GM12878 (cell line): ENCODE measurements around the gene SLIT1. TPM values are rescaled to one million over a fixed set of nuclear protein-coding genes. Genes with fewer than 3 reads are reported as not detected.

Experiments
- ATAC-seq: fragments of 200-7000 bp; cut with Tn5 transposase; 3 replicates; pipeline ENCODE4 v1.9.1; 2020; ENCODE audit warnings: mild to moderate bottlenecking, moderate library complexity
- BruUV-seq: library from RNA; stranded (reverse); fragments of 400-500 nt; replicated peaks from 2 replicates; lab custom pipeline; 2021; lab: Mats Ljungman, UMichigan
- CTCF ChIA-PET: fragments of 300-600 bp; sonication (Branson Sonifier 250); formaldehyde crosslinking; extraction: SDS; loops from one replicate; lab custom pipeline; 2021; ENCODE audit warnings: inconsistent platforms; lab: Yijun Ruan, JAX
- POLR2A ChIA-PET: fragments of 350-600 bp; formaldehyde crosslinking; extraction: SDS; loops from one replicate; lab custom pipeline; 2021; ENCODE audit warnings: inconsistent platforms; lab: Charles Lee
- RAD21 ChIA-PET: fragments of 300-600 bp; sonication (Branson Sonifier 250); formaldehyde crosslinking; loops from one replicate; lab custom pipeline; 2023; ENCODE audit warnings: antibody characterized with exemption; ENCODE audit not compliant: unreplicated experiment; lab: Charles Lee
- SMC1A ChIA-PET: fragments of 300-600 bp; sonication (Branson Sonifier 250); formaldehyde crosslinking; loops from one replicate; lab custom pipeline; 2023; ENCODE audit not compliant: unreplicated experiment, uncharacterized antibody; lab: Charles Lee
- DNase-seq: peaks from one replicate; pipeline ENCODE4 v3.0.0-alpha.2; 2011; ENCODE audit warnings: low read depth, low spot score
- FAIRE-seq: peaks from 3 replicates; lab custom pipeline; 2011; peaks lifted over from hg19 to GRCh38; lab: Jason Lieb, UNC
- H2AFZ ChIP-seq: 2 replicates; pipeline ENCODE4 v1.6.0; 2011; ENCODE audit warnings: low read depth, low read length, control low read depth; ENCODE audit not compliant: control insufficient read depth
- H3K27ac ChIP-seq: 2 replicates; pipeline ENCODE4 v1.5.1; 2011; ENCODE audit warnings: control low read depth; ENCODE audit not compliant: control insufficient read depth, insufficient read depth
- H3K27me3 ChIP-seq, 2 experiments: replicated peaks in 1 of 2; 2 replicates each; pipeline versions ENCODE4 v1.6.0 to v1.6.1; 2011; ENCODE audit warnings: low read length in 1 of 2; ENCODE audit not compliant: control insufficient read depth in 2 of 2, insufficient read depth in 2 of 2
- H3K36me3 ChIP-seq, 2 experiments: 2 replicates each; pipeline ENCODE4 v1.5.1; 2011; ENCODE audit warnings: low read length in 1 of 2; ENCODE audit not compliant: control insufficient read depth in 2 of 2, insufficient read depth in 2 of 2
- H3K4me1 ChIP-seq: 2 replicates; pipeline ENCODE4 v1.6.1; 2011; ENCODE audit warnings: mild to moderate bottlenecking, low read length, moderate library complexity, mixed read lengths; ENCODE audit not compliant: control insufficient read depth, insufficient read depth
- H3K4me2 ChIP-seq: 2 replicates; pipeline ENCODE4 v1.6.0; 2011; ENCODE audit warnings: control low read depth; ENCODE audit not compliant: control insufficient read depth, insufficient read depth
- H3K4me3 ChIP-seq: fragments of 200-600 bp; sonication (generic); 2 replicates; pipeline ENCODE4 v1.5.1; 2016
- H3K79me2 ChIP-seq: 2 replicates; pipeline ENCODE4 v1.6.0; 2011; ENCODE audit warnings: low read length; ENCODE audit not compliant: control insufficient read depth, insufficient read depth
- H3K9ac ChIP-seq: 2 replicates; pipeline ENCODE4 v1.8.0; 2011; ENCODE audit warnings: low read length, control low read depth, mixed read lengths; ENCODE audit not compliant: control insufficient read depth, insufficient read depth
- H3K9me3 ChIP-seq: replicated peaks from 3 replicates; pipeline ENCODE4 v1.5.1; 2011; ENCODE audit warnings: mild to moderate bottlenecking, low read length; ENCODE audit not compliant: control insufficient read depth, insufficient read depth
- H4K20me1 ChIP-seq: 2 replicates; pipeline ENCODE4 v1.6.0; 2011; ENCODE audit not compliant: control insufficient read depth, insufficient read depth
- ATF2 ChIP-seq: IDR thresholded peaks from 2 replicates; pipeline ENCODE4 v1.6.1; 2012; ENCODE audit warnings: low read length, inconsistent platforms
- BHLHE40 ChIP-seq, 2 experiments: fragments of 450-650 bp in 1 of 2; IDR thresholded peaks; 2 replicates each; pipeline ENCODE4 v1.6.1; 2011 to 2017; ENCODE audit warnings: low read depth in 2 of 2, borderline replicate concordance in 1 of 2, improper control_type of control experiment in 1 of 2, low read length in 1 of 2, mild to moderate bottlenecking in 1 of 2
- E2F4 ChIP-seq: IDR thresholded peaks from 2 replicates; pipeline ENCODE4 v1.6.1; 2012; ENCODE audit warnings: low read depth, low read length, improper control_type of control experiment
- EGR1 ChIP-seq, 2 experiments: IDR thresholded peaks; 1 replicate in 1 of 2; 2 replicates in 1 of 2; pipeline ENCODE4 v1.6.1; 2011 to 2012; ENCODE audit warnings: low read depth in 2 of 2, low read length in 2 of 2, borderline replicate concordance in 1 of 2, mild to moderate bottlenecking in 1 of 2, moderate library complexity in 1 of 2
- NR2C2 ChIP-seq: IDR thresholded peaks from 2 replicates; pipeline ENCODE4 v1.6.1; 2011; ENCODE audit warnings: borderline replicate concordance, low read depth; ENCODE audit not compliant: control insufficient read depth, insufficient read length
- WGBS: methylation state at CpG from one replicate; pipeline ENCODE4 v1.1.6; 2016; ENCODE audit warnings: low lambda C conversion rate; ENCODE audit not compliant: insufficient replicate concordance, insufficient coverage; ENCODE audit errors: missing lambda C conversion rate; 5-methylcytosine and 5-hydroxymethylcytosine counted together
- in situ Hi-C: fragments of 300-500 bp; cut with MboI; formaldehyde crosslinking; loops from 9 replicates; pipeline ENCODE4 v1.14.3; 2018; ENCODE audit warnings: mixed read lengths
- intact Hi-C: fragments of 100-400 bp; cut with micrococcal nuclease; formaldehyde crosslinking; loops from one replicate; pipeline ENCODE4 v1.14.2; 2022; ENCODE audit not compliant: unreplicated experiment
- polyA plus RNA-seq, 11 experiments: library from polyadenylated mRNA; depleted of rRNA in 4 of 11; unstranded in 6 of 11; stranded (reverse) in 5 of 11; fragments of >200 nt; fragmentation: Nextera tagmentation in 4 of 11; fragmentation: Illumina TruSeq in 1 of 11; extraction: Ambion mirVana in 4 of 11; extraction: Trizol in 1 of 11; gene quantifications; 1 replicate in 1 of 11; 2 replicates in 10 of 11; pipeline versions ENCODE4 v1.2.1 to v1.2.3, GENCODE V29; 2011 to 2016; ENCODE audit warnings: inconsistent platforms in 2 of 11, missing spikeins in 2 of 11, low read depth in 1 of 11
- total RNA-seq, 4 experiments: library from RNA; depleted of rRNA in 3 of 4; stranded (reverse); fragments of >200 nt in 3 of 4; fragmentation: Illumina TruSeq in 1 of 4; extraction: Trizol in 1 of 4; gene quantifications; 2 replicates each; pipeline versions ENCODE4 v1.2.1 to v1.2.3, GENCODE V29; 2013 to 2021

The SLIT1 gene
- total and polyA plus RNA-seq, 10 of the 15 experiments (the other 5 are each of a cell fraction or from before 2014, with no cell fraction given): 0.04 to 0.19 (median 0.06) TPM; not detected in 4

- TF ChIP-seq NR2C2 (no peak), EGR1 (IDR thresholded peaks at IDR 0.05; ENCODE audit: borderline replicate concordance in 1 of 2, low read depth in 2 of 2, low read length in 2 of 2) (no peak), BHLHE40 (IDR thresholded peaks at IDR 0.05; ENCODE audit: borderline replicate concordance in 1 of 2, low read depth in 2 of 2, low read length in 1 of 2) (no peak), E2F4 (no peak), ATF2 (no peak)
- H3K4me2 ChIP-seq: no peak overlapping the region
- ChIA-PET RAD21 (no interaction called here), CTCF (no interaction called here), POLR2A (interaction anchor here (0.7 kb wide), 1 partner anchor 656 kb away, joined by 3 read pairs; the partner anchor contains the start of gene AVPI1), SMC1A (no interaction called here)
- no peaks in the 10 kb centered on the region for H4K20me1 ChIP-seq
- H3K27me3 ChIP-seq: peaks cover 0 to 3% of the 10 kb centered on the region in 2 experiments; a peak in 3 of 4 replicates
- intact Hi-C loops: no loop called here
- H3K4me3 ChIP-seq: no peak overlapping the region
- no peak overlapping the region for H3K9ac ChIP-seq
- no peak for FAIRE-seq
- H2AFZ ChIP-seq: no peak overlapping the region
- H3K4me1 ChIP-seq: no peaks in the 10 kb centered on the region
- WGBS: 12% methylated on average over 6 of the region's 6 CpGs
- H3K9me3 ChIP-seq: no peaks in the 10 kb centered on the region
- no peaks in the 10 kb centered on the region for H3K79me2 ChIP-seq
- in situ Hi-C loops: no loop called here
- no peak overlapping the region for H3K27ac ChIP-seq
- DNase-seq: no peak
- no peaks in the 10 kb centered on the region for H3K36me3 ChIP-seq
- no TSS peak for BruUV-seq
- no peak for ATAC-seq
These were observed 154.9 kb downstream of the SLIT1 start for GRCh38 chr10:97030894-97031293.
